ENCODE results near the gene RBM7. TPM values are rescaled to one million over a fixed set of nuclear protein-coding genes. Genes with fewer than 3 reads are reported as not detected.

RBM7 gene
- total RNA-seq, 1 experiment from 2014 or later = 17.4 TPM

DNA sequence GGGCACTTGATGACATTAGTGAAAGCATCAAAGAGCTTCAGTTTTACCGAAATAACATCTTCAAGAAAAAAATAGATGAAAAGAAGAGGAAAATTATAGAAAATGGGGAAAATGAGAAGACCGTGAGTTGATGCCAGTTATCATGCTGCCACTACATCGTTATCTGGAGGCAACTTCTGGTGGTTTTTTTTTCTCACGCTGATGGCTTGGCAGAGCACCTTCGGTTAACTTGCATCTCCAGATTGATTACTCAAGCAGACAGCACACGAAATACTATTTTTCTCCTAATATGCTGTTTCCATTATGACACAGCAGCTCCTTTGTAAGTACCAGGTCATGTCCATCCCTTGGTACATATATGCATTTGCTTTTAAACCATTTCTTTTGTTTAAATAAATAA, 49.4 kb downstream of the RBM7 start:
- Histone ChIP-seq H3K9me3 (replicated peaks) (no peaks in the 10 kb centered on the region), H3K4me1 (no peaks in the 10 kb centered on the region), H3K27me3 (no peaks in the 10 kb centered on the region), H3K4me3 (no peak overlapping the region), H3K36me3 (peaks cover 10% of the 10 kb centered on the region), H3K27ac (no peak overlapping the region)
- DNase-seq = no peak

DNA sequence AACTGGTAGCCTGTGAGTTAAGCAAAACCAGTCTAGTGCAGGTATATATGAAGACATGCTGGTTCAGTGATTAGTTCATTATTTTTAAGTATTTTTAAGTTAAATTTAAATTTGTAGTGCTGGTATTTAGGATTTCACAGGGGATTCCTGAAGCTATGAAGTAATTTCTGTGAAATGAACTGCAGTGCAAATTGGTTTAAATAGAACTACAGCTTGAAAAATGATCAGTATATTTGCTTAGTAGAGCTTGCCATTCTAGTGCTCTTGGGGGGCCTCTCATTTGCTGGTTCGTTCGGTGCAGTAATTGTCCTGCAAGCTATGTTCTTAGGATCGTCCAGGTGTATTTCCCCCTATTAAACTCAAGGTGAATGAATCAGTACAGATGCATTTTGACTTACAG, 51.9 kb downstream of the RBM7 start:
- Histone ChIP-seq H3K4me1 (no peaks in the 10 kb centered on the region), H3K27me3 (no peaks in the 10 kb centered on the region), H3K27ac (no peak overlapping the region), H3K4me3 (no peak overlapping the region), H3K36me3 (peaks cover 5% of the 10 kb centered on the region), H3K9me3 (replicated peaks) (no peaks in the 10 kb centered on the region)
- DNase-seq = no peak

Other genes starting within 250 kb of the RBM7 start
- 51.2 and 59.6 TPM in 2 replicates for gene NNMT, start 104.3 kb upstream of the RBM7 start, total RNA-seq (2014; rRNA removed; shearing (Covaris generic))
- 3.2 and 3.6 TPM in 2 replicates for gene C11orf71, start 155 bp upstream of the RBM7 start, total RNA-seq (2014; rRNA removed; shearing (Covaris generic))
- gene REXO2, start 38.8 kb downstream of the RBM7 start, total RNA-seq (2014; rRNA removed; shearing (Covaris generic)) = 76.0 and 81.3 TPM in 2 replicates
- not detected in 2 replicates for gene NXPE1, start 159.2 kb downstream of the RBM7 start, total RNA-seq (2014; rRNA removed; shearing (Covaris generic))
- gene NXPE4, start 195.1 kb downstream of the RBM7 start, total RNA-seq (2014; rRNA removed; shearing (Covaris generic)) = not detected in 2 replicates